Dermis blood vessel endothelial cell (primary cell): ENCODE measurements around the gene SLC15A1. TPM values are rescaled to one million over a fixed set of nuclear protein-coding genes. Genes with fewer than 3 reads are reported as not detected.
"Not testable (repeated sequence)": the region's sequence is repeated elsewhere in the genome, so short reads cannot be mapped to it uniquely, and the experiment has no call there.

Source experiments
- DNase-seq: peaks from one replicate; pipeline ENCODE4 v3.0.0; 2010
- total RNA-seq: library from RNA; depleted of rRNA; stranded (reverse); fragments of >200 nt; gene quantifications from 2 replicates; pipeline ENCODE4 v1.2.3, GENCODE V29; 2014

Gene SLC15A1
- total RNA-seq, 1 donor from 2014 or later = not detected

DNA sequence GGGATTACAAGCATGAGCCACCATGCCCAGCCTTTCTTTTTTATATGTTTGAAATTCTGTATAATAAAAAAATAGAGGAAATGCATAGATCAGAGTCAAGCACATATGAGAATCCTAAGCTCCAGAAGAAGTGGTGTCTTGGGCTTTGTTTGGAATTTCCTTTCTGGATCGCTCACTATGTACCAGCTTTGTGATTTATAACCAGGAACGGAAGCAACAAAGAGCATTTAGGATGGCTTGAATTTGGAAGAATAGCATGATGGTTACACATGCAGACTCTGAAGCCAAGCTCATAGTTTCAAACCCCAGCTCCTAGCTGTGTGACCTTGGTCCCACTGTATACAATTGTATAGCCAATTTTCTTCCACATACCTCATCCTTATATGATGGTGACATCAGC is 28.0 kb upstream of the SLC15A1 start:
- peak; percentile 58 for DNase-seq

DNA sequence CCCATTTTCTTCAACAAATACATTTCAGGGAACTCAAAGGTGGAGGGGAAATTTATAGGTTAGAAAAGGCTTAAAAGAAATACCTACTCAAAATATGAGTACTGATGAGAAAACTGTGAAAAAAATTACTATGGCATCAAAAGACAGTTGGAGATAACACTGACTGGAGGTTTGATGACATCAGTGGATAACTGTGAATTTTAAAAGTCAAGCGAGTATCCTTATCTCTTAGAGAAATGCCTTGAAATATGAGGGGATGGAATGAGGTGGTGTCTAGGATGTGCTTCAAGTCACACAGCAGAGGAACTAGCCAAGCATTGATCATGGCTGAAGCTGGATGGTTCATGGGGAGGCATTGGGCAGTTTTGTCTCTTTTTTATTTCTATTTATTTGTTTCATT is 27.2 kb upstream of the SLC15A1 start:
- DNase-seq = no peak

DNA sequence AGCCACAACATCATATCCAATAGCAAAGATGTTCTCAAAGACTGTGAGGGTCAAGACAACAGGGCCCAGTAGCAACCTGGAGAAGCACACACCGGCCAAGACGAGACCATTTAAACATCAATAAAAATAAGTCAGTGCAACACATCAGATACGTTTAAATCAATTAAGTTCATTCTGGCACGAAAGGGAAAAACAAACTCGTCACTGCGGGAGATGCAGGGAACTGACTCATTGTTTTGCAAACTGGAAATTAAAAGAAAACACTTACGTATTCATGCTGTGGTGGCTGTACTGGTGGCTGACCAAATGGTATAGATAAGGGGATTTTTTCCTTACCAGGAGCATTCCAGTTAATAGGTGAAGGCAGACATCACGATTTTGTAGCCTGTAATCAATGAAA is 26.3 kb upstream of the SLC15A1 start:
- peak; percentile 81 for DNase-seq

DNA sequence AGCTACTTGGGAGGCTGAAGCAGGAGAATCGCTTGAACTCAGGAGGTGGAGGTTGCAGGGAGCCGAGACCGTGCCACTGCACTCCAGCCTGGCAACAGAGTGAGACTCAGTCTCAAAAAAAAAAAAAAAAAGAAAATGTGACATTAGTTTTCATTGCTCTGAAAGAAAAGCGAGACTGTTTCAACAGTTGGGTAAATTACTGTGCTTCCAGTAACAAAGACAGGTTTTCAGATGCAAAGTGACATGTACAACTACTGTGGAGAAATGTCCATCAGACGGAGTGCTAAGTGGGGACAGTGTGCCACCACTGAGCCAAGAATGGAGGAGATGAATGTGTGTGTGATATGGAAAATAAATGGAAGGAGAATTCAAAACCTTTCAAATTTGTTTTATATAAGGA is 24.2 kb upstream of the SLC15A1 start:
- no peak for DNase-seq

DNA sequence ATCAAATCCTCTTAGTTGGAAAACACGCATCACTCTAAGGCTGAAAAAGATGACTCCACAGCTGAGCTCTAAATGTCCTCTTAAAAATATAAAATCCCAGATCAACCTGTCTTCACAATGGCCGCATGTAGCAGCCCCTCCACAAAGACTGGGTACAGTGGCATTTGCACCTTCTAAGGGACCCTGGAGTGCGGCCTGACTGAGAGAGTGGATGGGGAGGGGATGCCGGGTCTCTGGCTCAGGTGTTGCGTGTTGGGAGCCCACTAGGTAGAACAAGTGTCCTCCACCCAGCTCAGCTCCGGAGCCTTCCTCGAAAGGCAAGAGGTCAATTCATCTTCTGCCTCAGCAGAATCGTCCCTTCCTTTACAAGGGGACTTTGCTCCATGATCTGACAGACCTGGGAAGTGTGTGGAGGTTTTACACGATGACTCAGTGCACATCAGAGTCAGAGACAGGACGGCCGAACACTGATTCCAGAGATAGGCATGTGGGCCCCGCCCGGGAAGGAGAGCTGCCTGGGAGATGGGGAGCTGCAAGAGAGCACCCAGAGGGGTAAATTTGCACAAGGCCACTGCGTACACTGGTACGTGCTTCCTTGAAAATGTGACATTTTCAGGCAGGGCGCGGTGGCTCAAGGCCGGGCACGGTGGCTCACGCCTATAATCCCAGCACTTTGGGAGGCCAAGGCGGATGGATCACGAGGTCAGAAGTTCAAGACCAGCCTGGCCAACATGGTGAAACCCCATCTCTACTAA is 23.5 kb upstream of the SLC15A1 start:
- peak; percentile 30 for DNase-seq

DNA sequence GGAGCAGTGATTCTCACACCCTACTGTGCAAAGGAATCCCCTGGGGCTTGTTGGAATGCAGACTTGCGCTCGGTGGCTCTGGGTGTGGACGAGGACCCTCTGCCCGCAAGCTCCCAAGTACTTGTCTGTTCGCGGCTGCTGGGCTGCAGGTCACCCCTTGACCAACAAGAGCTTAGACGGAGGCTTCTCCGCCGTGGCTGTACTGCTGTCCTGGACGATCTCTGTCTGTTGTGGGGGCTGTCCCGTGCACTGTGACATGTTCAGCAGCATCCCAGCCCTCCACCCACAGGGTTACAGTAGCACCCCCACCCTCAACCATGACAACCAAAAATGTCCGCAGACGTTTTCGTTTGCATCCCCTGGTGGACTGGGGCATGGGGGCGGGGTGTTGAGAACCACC is 22.9 kb upstream of the SLC15A1 start:
- no peak for DNase-seq

DNA sequence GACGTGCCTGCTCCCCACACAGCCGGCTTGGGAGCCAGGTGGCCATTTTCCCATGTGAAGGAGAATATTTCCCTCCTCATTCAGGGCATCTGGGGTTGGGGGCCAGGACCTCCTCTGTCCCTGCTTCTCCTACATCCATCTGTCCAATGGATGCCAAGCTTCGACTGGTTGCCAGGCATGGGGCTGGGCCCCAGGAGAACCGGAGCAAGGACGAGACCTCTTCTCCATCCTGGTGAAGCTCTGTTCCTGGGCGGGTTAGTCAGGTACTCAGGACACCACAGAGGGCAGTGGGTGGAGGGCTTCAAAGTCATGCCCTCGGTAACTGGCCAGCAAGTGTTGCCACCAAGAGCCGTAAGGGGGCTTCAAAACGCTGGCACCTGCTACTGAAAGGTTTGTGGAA is 22.3 kb upstream of the SLC15A1 start:
- DNase-seq = no peak

DNA sequence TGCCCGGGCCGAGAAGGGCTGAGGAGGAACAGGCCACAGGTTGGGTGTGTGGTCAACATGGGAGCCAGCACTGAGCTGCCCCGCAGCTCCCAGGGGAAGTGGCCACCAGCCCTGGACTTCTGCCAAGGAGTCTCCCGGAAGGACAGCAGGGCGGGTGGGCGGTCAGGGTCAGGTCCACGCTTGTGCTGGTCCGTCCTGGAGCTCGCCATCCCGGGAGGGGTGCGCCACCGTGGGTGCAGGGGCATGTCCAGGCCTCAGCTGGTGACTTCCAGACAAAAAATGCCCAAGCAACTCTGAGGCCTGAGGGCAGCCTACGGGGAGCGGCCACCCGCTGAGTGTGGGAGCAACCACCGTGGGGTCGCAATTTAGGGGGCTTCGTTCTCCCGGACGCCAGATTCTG is 21.4 kb upstream of the SLC15A1 start:
- no peak for DNase-seq

DNA sequence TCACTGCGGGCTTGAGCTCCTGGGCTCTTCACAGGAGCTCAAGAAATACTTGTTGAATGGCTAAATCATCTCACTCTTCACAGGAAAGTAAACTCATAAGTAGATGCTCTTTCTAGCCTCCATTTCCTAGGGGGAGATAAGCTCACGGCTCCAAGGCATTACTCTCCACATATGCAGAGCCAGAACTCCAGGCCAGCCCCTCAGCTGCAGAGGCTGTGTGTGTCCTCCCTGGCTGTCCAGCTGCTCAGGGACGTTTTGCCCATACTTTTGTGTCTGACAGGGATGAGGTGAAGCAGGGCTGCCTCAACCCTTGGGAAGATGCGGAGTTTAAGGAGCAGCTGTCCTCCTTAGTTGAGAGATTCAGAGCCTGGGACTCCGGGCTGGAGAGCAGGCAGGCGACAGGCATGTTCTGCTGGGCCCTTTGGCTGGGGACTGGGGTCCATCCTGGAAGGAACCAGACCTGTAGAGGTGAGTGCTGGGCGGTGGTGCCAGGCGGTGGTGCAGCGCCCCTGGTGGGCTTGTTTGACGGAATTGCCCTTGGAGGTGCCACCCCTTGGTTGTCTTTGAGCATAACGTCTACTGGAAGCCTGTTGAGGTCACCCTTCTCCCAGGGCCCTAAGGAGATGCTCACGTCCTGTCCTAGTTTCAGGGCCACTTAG is 20.5 kb upstream of the SLC15A1 start:
- DNase-seq = no peak

DNA sequence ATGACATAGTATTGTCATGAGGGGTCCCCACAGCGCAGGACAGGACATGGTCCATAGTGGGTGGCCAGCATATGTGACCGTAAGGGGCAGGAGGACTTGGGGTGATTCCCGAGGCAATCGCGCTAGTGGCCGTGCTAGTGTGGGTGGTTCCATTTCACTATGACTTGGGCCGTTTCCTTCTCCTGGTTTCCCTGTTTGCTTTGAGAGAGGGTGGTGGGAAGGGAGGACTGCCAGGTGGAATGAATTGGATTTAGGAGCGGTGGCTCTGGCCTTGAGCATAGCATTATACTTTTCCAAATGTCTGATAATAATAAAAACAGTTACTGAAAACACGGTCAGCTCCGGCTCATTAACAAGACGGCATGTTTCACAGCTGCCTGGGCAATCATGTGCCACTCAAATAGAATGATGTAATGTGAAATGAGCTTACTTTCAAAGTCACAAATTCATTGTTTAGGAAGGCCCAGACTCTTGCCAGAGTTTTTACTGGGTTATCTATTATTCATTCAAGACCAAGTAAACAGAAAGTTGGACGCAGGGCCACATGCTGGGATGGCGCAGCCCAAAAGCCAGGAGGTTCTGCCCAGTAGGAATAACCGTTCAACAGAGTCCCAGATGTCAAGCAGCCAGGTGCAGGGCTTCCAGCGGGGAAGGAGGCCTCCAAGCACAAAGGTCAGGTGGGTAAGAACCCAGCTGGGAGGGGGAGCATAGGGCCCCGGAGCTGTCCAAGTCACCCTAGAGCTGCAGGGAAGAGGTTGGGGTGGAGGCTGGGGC is 19.6 kb upstream of the SLC15A1 start:
- no peak for DNase-seq

DNA sequence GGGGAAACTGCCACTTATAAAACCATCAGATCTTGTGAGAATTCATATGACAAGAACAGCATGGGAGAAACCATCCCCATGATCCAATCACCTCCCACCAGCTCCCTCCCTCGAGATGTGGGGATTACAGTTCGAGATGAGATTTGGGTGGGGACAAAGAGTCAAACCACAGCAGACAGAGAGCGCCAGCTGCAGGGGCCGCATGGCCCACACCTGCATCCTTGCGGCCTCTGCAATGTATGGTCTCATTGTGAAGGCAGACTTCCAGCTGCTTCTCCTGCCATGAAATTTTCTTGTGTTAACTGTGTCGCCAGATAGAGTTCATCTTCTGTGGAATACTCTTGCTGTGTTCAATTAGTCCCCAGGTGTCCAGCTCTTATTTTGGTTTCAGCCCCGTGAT is 17.3 kb upstream of the SLC15A1 start:
- DNase-seq = no peak

DNA sequence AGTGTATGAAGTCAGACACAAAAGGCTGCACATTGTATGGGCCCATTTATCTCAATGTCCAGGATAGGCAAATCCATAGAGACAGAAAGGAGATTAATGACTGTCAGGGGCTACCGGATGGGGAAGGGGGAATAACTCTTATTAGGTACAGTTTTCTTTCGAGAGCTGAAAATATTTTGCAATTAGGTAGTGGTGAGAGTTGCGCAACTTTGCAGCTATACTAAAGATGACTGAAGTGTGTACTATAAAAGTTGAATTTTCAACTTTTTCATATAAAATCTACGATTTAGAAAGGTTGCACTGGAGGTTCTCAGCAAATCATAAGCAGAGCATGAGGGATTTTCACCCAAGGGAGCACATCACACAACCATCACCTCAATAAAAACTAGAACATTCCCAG is 16.1 kb upstream of the SLC15A1 start:
- no peak for DNase-seq

DNA sequence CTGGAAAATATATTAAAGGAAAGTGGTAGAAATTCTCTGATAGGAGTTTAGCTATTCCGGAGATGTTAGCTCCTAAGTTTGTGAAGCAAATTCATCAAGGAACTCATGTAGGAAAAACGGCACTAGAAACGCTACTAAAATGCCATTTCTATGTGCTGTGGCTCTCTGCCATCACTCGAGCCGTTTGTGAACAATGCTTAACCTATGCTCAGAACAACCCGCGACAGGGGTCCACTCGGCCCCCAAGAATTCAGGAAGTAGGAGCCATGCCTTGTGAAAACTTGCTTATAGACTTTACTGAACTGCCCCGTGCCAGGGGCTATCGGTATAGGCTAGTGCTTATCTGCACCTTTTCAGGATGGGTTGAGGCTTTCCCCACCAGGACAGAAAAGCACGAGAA is 14.2 kb upstream of the SLC15A1 start:
- DNase-seq = no peak

DNA sequence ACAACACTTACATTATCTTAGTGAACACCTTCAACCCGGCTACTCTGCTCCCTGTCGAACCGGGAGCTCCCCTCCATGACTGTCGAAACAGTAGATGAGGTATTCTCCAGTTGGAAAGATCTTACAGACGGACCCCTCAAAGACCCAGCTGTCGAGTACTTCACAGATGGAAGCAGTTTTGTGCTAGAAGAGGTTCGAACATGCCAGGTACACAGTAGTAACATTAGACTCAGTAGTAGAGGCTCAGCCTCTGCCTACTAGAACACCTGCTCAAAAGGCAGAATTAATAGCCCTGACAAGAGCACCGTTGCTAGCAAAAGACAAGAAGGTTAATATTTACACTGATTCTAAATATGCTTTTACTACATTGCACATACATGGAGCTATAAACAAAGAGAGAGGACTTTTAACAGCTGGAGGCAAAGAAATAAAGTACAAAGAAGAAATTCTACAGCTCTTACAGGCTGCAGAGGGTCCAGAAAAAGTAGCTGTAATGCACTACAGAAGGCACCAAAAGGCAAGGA is 13.6 kb upstream of the SLC15A1 start:
- no peak for DNase-seq

DNA sequence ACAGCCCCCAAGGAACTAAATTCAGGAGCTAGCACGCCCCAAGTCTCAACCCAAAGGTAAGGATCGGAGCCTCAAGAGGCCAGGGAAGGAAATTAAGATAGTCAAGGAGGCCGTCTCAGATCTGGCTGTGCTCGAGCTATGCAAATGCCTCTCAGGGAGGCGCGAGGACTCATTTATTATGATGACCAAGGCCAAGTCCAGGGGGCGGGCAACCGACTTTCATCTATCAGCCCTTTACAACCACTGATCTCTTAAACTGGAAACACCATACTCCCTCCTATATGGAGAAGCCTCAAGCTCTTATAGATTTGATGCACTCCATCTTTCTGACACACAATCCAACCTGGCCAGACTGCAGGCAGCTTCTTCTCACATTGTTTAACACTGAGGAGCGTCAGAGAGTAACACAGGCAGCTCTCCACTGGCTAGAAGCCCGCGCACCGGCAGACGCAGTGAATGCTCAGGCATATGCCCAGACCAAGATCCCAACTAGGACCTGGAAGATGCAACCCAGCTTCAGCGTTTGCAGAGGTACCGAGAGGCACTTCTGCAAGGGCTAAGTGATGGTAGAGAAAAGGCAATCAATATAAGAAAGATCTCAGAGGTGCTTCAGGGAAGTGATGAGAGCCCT is 9.6 kb upstream of the SLC15A1 start:
- DNase-seq = no peak

DNA sequence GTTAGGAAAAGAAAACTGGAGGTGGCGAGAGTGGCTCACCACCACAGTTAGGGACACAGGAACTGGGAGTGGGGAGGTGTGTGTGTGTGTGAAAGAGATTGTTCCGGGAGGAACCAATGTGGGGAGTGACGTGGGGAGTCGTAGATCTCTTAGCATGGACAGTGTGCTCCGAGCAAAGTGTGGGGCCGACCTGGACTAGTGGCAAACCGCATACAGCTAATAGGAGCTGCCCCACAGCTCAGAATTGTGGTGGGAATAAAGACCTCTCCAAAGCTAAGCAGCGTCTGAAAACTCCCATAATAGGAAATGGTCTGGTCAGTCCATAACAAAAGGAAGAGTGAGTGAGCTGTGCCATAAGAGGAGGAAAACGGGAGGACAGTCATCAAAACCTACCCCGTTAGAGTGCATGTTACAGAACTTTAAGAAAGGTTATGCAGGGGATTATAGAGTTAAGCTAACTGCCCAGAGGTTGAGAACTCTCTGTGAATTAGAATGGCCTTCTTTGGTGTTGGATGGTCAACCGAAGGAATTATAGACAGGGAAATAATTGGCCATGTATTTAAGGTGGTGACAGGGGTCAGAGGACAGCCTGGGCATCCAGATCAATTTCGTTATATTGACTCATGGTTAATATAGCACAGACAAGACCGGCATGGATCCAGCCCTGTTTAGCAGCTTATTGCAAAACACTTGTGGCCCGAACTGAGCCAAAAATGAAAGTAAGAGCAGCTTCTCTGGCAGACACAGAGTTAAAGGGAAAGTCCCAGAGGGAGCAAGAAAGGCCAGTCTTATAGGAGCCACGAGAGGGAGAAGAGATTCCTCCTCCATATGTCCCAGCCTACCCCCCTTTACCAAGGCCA is 8.9 kb upstream of the SLC15A1 start:
- no peak for DNase-seq

DNA sequence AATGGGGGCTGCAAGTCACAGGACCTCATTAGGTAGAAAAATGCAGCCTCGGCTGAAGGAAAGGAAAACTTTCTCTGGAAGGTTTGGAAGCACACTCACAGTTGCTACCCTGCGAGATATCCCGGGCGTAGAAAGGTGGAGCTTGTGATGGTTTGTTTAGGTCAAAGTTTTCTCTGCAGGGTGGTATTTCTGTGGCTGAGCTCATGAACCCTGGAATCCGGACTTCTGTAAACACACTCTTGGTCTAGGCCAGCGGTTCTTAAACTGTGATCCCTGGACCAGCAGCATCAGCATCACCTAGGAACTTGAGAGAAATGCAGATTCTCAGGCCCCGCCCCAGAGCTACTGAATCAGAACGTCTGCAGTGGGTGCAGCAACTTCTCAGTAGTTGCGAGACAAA is 3.3 kb upstream of the SLC15A1 start:
- DNase-seq = no peak

DNA sequence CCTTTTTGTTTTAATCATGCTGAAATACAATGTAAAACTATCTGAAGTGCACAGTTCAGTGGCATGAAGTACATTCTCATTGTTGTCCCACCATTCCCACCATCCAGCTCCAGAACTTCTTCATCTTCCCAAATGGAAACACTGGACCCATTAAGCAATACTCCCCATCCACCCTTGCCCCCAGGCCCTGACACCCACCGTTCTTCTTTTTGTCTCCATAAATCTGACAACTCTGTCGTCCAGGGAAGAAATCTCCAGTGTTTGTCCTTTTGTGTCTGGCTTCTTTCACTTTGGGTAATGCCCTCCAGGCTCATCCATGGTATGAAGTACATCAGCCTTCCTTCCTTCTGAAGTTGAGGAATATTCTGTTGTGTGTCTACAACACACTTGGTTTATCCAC is 2.6 kb upstream of the SLC15A1 start:
- DNase-seq = no peak

DNA sequence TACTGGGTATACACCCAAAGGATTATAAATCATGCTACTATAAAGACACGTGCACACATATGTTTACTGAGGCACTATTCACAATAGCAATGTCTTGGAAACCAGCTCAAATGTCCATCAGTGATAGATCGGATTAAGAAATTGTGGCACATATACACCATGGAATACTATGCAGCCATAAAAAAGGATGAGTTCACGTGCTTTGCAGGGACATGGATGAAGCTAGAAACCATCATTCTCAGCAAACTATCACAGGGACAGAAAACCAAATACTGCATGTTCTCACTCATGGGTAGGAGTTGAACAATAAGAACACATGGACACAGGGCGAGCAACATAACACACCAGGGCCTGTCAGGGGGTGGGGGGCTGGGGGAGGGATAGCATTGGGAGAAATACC is 2.0 kb upstream of the SLC15A1 start:
- not testable (repeated sequence) for DNase-seq

DNA sequence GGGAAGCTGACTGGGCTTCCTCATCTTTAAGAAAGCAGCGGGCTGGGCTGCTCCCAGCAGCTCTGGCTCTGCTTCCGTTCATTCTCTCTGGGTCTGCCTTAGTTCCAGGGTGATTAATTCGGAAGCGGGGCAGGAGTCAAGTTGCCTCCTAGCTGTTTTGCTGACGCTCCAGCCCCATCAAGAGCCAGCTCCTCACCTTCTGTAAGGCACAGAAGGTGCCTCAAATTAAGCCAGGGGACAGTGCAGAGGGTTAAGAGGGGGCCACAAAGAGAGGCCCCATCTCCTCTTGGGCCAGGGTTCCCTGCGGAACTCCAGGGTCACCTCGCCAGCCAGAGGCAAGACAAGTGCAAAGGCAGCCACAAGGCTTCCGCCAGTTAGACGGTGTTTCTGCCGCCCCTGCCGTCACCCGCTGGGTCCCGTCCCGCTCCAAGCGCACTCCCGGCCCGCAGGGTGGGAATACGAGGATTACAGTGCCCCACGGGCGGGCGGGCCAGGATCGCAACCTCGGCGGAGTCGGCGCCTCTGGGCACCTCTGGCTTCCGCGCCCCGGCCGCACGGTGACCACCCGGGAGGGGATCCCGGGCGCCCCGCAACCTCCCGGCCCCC is 508 bp downstream of the SLC15A1 start:
- peak; percentile 57 for DNase-seq

DNA sequence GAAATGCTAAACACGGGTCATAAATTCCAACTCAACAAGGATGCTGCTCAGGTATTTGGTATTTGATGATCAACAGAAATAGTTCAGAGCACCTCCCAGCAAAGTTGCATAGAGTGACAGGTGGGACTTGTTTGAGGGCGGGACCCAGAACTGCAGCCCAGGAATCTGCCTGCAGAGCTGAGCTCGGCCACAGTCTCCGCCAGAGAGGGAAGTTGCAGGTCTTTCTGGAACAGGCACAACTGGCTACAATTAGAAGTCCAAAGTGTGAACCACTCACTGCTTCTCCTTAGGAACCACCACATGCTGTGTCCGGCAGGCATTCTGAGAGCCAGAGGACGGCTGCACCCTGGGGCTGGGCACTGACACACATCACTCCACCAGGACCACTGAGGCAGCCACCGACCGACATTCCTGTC is 1.1 kb downstream of the SLC15A1 start:
- DNase-seq = peak; percentile 15

DNA sequence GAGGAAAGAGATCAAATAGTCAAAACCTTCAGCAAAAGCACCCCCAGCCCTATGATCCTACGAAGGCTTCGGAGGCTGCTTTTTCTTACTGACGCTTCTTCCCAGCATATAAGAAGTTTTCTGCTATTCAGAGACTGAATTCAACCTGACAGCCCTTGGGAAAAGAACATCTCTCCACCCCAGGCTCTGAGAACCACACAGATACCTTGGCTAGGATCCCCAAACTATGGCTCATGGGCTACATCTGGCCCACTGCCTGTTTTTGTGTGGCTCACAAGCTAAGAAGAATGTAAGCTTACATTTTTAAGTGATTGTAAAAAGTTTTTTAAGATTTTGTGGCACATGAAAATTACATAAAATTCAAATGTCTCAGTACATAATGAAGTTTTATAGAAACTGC is 3.0 kb downstream of the SLC15A1 start:
- no peak for DNase-seq
